B cell (primary cell): Measurements from ENCODE around the gene NPTX2. TPM values are rescaled to one million over a fixed set of nuclear protein-coding genes. Genes with fewer than 3 reads are reported as not detected.

ENCODE experiments used
- ATAC-seq: fragments of 200-7000 bp; cut with Tn5 transposase; one replicate; pipeline ENCODE4 v1.10.0; 2021; ENCODE audit warnings: low read depth, mild to moderate bottlenecking, moderate number of reproducible peaks, moderate library complexity
- CTCF ChIA-PET: fragments of 350-600 bp; sonication (Branson Sonifier 250); formaldehyde crosslinking; loops from one replicate; lab custom pipeline; 2021; ENCODE audit warnings: antibody characterized with exemption, inconsistent platforms; lab: Charles Lee
- POLR2A ChIA-PET: fragments of 350-600 bp; sonication (Branson Sonifier 250); formaldehyde crosslinking; loops from one replicate; lab custom pipeline; 2021; ENCODE audit warnings: antibody characterized with exemption; lab: Charles Lee
- DNase-seq: peaks from one replicate; pipeline ENCODE4 v3.0.0; 2013
- H2AFZ ChIP-seq: 2 replicates; pipeline ENCODE4 v1.6.1; 2012; ENCODE audit warnings: mild to moderate bottlenecking, low read depth, low read length; ENCODE audit not compliant: insufficient read depth, poor library complexity, severe bottlenecking
- H3K27ac ChIP-seq, 2 donors: 1 replicate in 1 of 2; 2 replicates in 1 of 2; pipeline ENCODE4 v1.5.1; 2012 to 2013; ENCODE audit warnings: low read length in 2 of 2, mild to moderate bottlenecking in 2 of 2, moderate library complexity in 1 of 2
- H3K27me3 ChIP-seq, 4 experiments: fragments of 200-600 bp in 1 of 4; sonication (generic) in 1 of 4; replicated peaks in 1 of 4; 1 replicate in 2 of 4; 2 replicates in 2 of 4; pipeline versions ENCODE4 v1.6.1 to v1.7.0; 2013 to 2016; ENCODE audit warnings: low read length in 3 of 4, mild to moderate bottlenecking in 2 of 4, mixed read lengths in 1 of 4, moderate library complexity in 1 of 4; ENCODE audit not compliant: insufficient read depth in 4 of 4, control insufficient read depth in 3 of 4; ENCODE audit errors: control extremely low read depth in 1 of 4
- H3K36me3 ChIP-seq, 2 experiments: replicated peaks in 1 of 2; 1 replicate in 1 of 2; 2 replicates in 1 of 2; pipeline versions ENCODE4 v1.6.1 to v1.7.1; 2013; ENCODE audit warnings: low read length in 1 of 2; ENCODE audit not compliant: insufficient read depth in 2 of 2, control insufficient read depth in 1 of 2; ENCODE audit errors: control extremely low read depth in 1 of 2, extremely low read depth in 1 of 2
- H3K4me1 ChIP-seq, 2 donors: fragments of 200-600 bp in 1 of 2; sonication (generic) in 1 of 2; 1 replicate in 1 of 2; 2 replicates in 1 of 2; pipeline versions ENCODE4 v1.5.1 to v1.6.1; 2013 to 2017; ENCODE audit warnings: low read length in 2 of 2; ENCODE audit not compliant: control insufficient read depth in 2 of 2, insufficient read depth in 2 of 2
- H3K4me2 ChIP-seq: replicated peaks from 2 replicates; pipeline ENCODE3; 2012; ENCODE audit warnings: mild to moderate bottlenecking, low read depth, low read length; ENCODE audit not compliant: poor library complexity, severe bottlenecking
- H3K4me3 ChIP-seq, 5 experiments: fragments of 200-600 bp in 1 of 5; sonication (generic) in 1 of 5; 1 replicate in 3 of 5; 2 replicates in 2 of 5; pipeline versions ENCODE4 v1.5.1 to v1.7.0; 2011 to 2016; ENCODE audit warnings: low read length in 4 of 5, mild to moderate bottlenecking in 4 of 5, low read depth in 2 of 5, control low read depth in 1 of 5, moderate library complexity in 1 of 5; ENCODE audit not compliant: insufficient read depth in 1 of 5; ENCODE audit errors: control extremely low read depth in 1 of 5, extremely low read depth in 1 of 5
- H3K79me2 ChIP-seq: fragments of 200-600 bp; sonication (generic); one replicate; pipeline ENCODE4 v1.6.0; 2016; ENCODE audit warnings: low read length; ENCODE audit not compliant: control insufficient read depth, insufficient read depth
- H3K9ac ChIP-seq: fragments of 200-600 bp; sonication (generic); 2 replicates; pipeline ENCODE4 v1.6.1; 2017; ENCODE audit warnings: mild to moderate bottlenecking, low read length, moderate library complexity
- H3K9me3 ChIP-seq, 3 donors: one replicate each; pipeline versions ENCODE4 v1.6.1 to v1.7.1; 2013; ENCODE audit warnings: low read length in 2 of 3; ENCODE audit not compliant: control insufficient read depth in 2 of 3, insufficient read depth in 1 of 3; ENCODE audit errors: control extremely low read depth in 1 of 3
- H4K20me1 ChIP-seq: 2 replicates; pipeline ENCODE4 v1.6.0; 2012; ENCODE audit warnings: mild to moderate bottlenecking, low read length; ENCODE audit not compliant: insufficient read depth, control insufficient read depth, poor library complexity, severe bottlenecking
- H3K27ac Mint-ChIP-seq: one replicate; pipeline ENCODE4 v1.8.0; 2021; ENCODE audit warnings: mixed read lengths
- H3K27me3 Mint-ChIP-seq: one replicate; pipeline ENCODE4 v1.8.0; 2021; ENCODE audit warnings: mixed read lengths
- H3K4me1 Mint-ChIP-seq: one replicate; pipeline ENCODE4 v1.8.0; 2021; ENCODE audit warnings: mixed read lengths
- H3K4me3 Mint-ChIP-seq: one replicate; pipeline ENCODE4 v1.8.0; 2021; ENCODE audit warnings: mixed read lengths
- H3K9me3 Mint-ChIP-seq: one replicate; pipeline ENCODE4 v1.8.0; 2022; ENCODE audit warnings: mixed read lengths; ENCODE audit not compliant: insufficient read depth
- EZH2 ChIP-seq: IDR thresholded peaks from 2 replicates; pipeline ENCODE4 v1.6.1; 2012; ENCODE audit warnings: borderline replicate concordance, low read depth, mild to moderate bottlenecking, moderate library complexity, low read length; ENCODE audit not compliant: insufficient read depth, poor library complexity, severe bottlenecking
- WGBS: methylation state at CpG from one replicate; pipeline ENCODE4 v1.1.5; 2013; ENCODE audit warnings: missing lambda C conversion rate; ENCODE audit not compliant: insufficient coverage; 5-methylcytosine and 5-hydroxymethylcytosine counted together
- intact Hi-C: fragments of 100-400 bp; cut with micrococcal nuclease; formaldehyde crosslinking; loops from one replicate; pipeline ENCODE4 v1.10.0; 2022
- polyA plus RNA-seq: library from polyadenylated mRNA; depleted of rRNA; stranded (reverse); fragments of >200 nt; gene quantifications from 2 replicates; pipeline ENCODE4 v1.2.3, GENCODE V29; 2012
- total RNA-seq, 2 donors: library from RNA; stranded (reverse); fragments of 120-200 nt in 1 of 2; gene quantifications; 1 replicate in 1 of 2; 2 replicates in 1 of 2; pipeline versions ENCODE4 v1.2.3 to v1.2.4, GENCODE V29; 2013 to 2022
- TF ChIP-seq, protein P1 (sequence below): fragments of 200-600 bp; IDR thresholded peaks from one replicate; pipeline ENCODE4 v1.8.0; 2022; ENCODE audit warnings: antibody characterized with exemption, mild to moderate bottlenecking

The NPTX2 gene
- total and polyA plus RNA-seq, 2 donors (not counting 1 experiment from before 2014, with no cell fraction given) = not detected

DNA sequence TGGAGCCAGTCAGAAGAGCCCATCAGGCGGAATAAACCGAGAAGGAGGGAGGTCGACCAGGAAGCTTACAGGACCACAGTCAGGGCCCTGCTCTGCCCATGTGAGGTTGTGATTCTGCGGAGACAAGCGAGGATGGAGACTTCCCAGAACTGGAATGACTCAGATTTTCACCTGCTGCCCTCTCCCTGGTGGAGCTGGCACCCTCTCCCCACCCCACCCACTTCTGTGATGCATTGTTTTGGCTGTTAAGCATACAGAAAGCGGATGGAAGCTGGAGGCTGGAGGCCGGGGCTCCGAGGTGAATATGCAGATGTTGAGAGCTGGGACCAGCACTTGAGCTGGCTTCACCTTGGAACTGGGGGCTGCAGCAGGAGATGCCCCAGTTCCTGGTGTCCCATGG, 57.4 kb downstream of the NPTX2 start:
- WGBS = 81% methylated on average over 6 of the region's 8 CpGs
- TF ChIP-seq EZH2 = no peak
- TF ChIP-seq, protein P1, sequence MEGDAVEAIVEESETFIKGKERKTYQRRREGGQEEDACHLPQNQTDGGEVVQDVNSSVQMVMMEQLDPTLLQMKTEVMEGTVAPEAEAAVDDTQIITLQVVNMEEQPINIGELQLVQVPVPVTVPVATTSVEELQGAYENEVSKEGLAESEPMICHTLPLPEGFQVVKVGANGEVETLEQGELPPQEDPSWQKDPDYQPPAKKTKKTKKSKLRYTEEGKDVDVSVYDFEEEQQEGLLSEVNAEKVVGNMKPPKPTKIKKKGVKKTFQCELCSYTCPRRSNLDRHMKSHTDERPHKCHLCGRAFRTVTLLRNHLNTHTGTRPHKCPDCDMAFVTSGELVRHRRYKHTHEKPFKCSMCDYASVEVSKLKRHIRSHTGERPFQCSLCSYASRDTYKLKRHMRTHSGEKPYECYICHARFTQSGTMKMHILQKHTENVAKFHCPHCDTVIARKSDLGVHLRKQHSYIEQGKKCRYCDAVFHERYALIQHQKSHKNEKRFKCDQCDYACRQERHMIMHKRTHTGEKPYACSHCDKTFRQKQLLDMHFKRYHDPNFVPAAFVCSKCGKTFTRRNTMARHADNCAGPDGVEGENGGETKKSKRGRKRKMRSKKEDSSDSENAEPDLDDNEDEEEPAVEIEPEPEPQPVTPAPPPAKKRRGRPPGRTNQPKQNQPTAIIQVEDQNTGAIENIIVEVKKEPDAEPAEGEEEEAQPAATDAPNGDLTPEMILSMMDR = no peak
- intact Hi-C loops = no loop called here

DNA sequence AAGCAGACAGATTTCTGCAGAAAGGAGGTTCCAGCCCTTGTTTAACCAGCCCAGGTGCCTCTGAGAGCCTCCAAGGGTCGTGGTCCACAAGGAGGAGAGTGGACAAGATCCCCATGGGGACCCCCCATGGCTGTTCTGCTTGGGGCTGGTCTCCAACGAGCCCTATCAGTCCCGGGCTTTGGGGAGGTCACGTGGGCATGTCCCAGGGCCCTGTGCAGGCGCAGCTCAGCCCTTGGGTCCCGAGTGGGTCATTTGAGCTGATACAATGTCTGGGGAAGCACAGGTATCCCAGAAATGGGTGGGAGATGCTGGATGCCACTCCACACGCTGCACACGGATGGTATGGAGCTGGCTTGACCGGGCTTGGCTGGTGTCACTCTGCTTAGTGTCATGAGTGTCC, 57.8 kb downstream of the NPTX2 start:
- Histone ChIP-seq H3K27ac (no peak overlapping the region), H3K9ac (no peak overlapping the region), H3K4me2 (no peak overlapping the region), H3K4me3 (no peak overlapping the region), H3K9me3 (peaks cover 0 to 35% (median 2%) of the 10 kb centered on the region in 3 donors), H2AFZ (no peak overlapping the region), H3K27me3 (peaks cover 0 to 4% (median 0%) of the 10 kb centered on the region in 4 experiments), H3K79me2 (no peaks in the 10 kb centered on the region), H3K36me3 (no peaks in the 10 kb centered on the region), H4K20me1 (no peaks in the 10 kb centered on the region), H3K4me1 (no peaks in the 10 kb centered on the region)
- no peak for TF ChIP-seq EZH2
- TF ChIP-seq, protein P1 = no peak
- no peak overlapping the region for H3K4me3 Mint-ChIP-seq
- intact Hi-C loops = no loop called here
- no peak for DNase-seq
- ChIA-PET POLR2A (no interaction called here), CTCF (no interaction called here)
- no peak overlapping the region for H3K27ac Mint-ChIP-seq
- peaks cover 10% of the 10 kb centered on the region for H3K27me3 Mint-ChIP-seq
- no peak for ATAC-seq
- WGBS = 90% methylated on average over 9 of the region's 9 CpGs
- H3K9me3 Mint-ChIP-seq = peaks cover 15% of the 10 kb centered on the region
- H3K4me1 Mint-ChIP-seq = no peaks in the 10 kb centered on the region

More for the DNA sequence above, 57.4 kb downstream of the NPTX2 start:
- Histone ChIP-seq H3K36me3 (no peaks in the 10 kb centered on the region), H3K79me2 (no peaks in the 10 kb centered on the region), H3K27me3 (peaks cover 0 to 4% (median 0%) of the 10 kb centered on the region in 4 experiments), H3K4me2 (no peak overlapping the region), H3K9me3 (peaks cover 0 to 36% (median 2%) of the 10 kb centered on the region in 3 donors), H3K4me3 (no peak overlapping the region), H3K27ac (no peak overlapping the region), H3K9ac (no peak overlapping the region), H4K20me1 (no peaks in the 10 kb centered on the region), H3K4me1 (no peaks in the 10 kb centered on the region), H2AFZ (no peak overlapping the region)
- POLR2A ChIA-PET = no interaction called here
- H3K4me3 Mint-ChIP-seq = no peak overlapping the region
- H3K27ac Mint-ChIP-seq = no peak overlapping the region
- H3K27me3 Mint-ChIP-seq = peaks cover 8% of the 10 kb centered on the region
- H3K4me1 Mint-ChIP-seq = no peaks in the 10 kb centered on the region
- H3K9me3 Mint-ChIP-seq = peaks cover 15% of the 10 kb centered on the region
- ATAC-seq = no peak
- CTCF ChIA-PET = no interaction called here
- DNase-seq = no peak
